HCT116 (cell line): ENCODE measurements around the gene MXI1. TPM values are rescaled to one million over a fixed set of nuclear protein-coding genes. Genes with fewer than 3 reads are reported as not detected.

ENCODE experiments used
- ATAC-seq: fragments of 200-7000 bp; cut with Tn5 transposase; 2 replicates; pipeline ENCODE4 v1.9.1; 2020; ENCODE audit warnings: mild to moderate bottlenecking, moderate library complexity
- BruUV-seq: library from RNA; stranded (reverse); fragments of 400-500 nt; replicated peaks from 2 replicates; lab custom pipeline; 2021; lab: Mats Ljungman, UMichigan
- CTCF ChIA-PET: fragments of 300-600 bp; sonication (Branson Sonifier 250); formaldehyde crosslinking; loops from one replicate; lab custom pipeline; 2021; ENCODE audit warnings: antibody characterized with exemption; lab: Charles Lee
- POLR2A ChIA-PET: fragments of 300-600, 350-600 bp; sonication (Branson Sonifier 250); formaldehyde crosslinking; loops from one replicate; lab custom pipeline; 2021; ENCODE audit warnings: antibody characterized with exemption; lab: Charles Lee
- RAD21 ChIA-PET, 2 experiments: fragments of 300-600 bp; sonication (Branson Sonifier 250); formaldehyde crosslinking; loops; one replicate each; lab custom pipeline; 2023; ENCODE audit warnings: low total read pairs in 2 of 2; ENCODE audit not compliant: uncharacterized antibody in 2 of 2, unreplicated experiment in 2 of 2, low non-redundant PET in 1 of 2; lab: Charles Lee
- DNase-seq: peaks from one replicate; pipeline ENCODE4 v3.0.0-alpha.2; 2010; ENCODE audit warnings: low read depth, low spot score
- H2AFZ ChIP-seq: fragments of 200-600 bp; shearing (Covaris generic), sonication (generic); 2 replicates; pipeline ENCODE4 v1.6.1; 2017; ENCODE audit warnings: low read depth, mixed run types, mixed read lengths, antibody characterized with exemption, low read length; ENCODE audit not compliant: poor library complexity, severe bottlenecking
- H3K27ac ChIP-seq: 2 replicates; pipeline ENCODE4 v1.5.1; 2012; ENCODE audit warnings: low read depth, low read length
- H3K27me3 ChIP-seq: fragments of 200-600 bp; sonication (generic); 2 replicates; pipeline ENCODE4 v1.6.1; 2016; ENCODE audit warnings: mixed run types, low read length, mixed read lengths; ENCODE audit not compliant: insufficient read depth
- H3K36me3 ChIP-seq, 2 experiments: fragments of 200-500 bp in 1 of 2; fragments of 200-600 bp in 1 of 2; sonication (Bioruptor generic) in 1 of 2; sonication (generic) in 1 of 2; 2 replicates each; pipeline versions ENCODE4 v1.5.1 to v1.6.1; 2014 to 2016; ENCODE audit warnings: low read length in 2 of 2, inconsistent platforms in 1 of 2, mixed read lengths in 1 of 2, mixed run types in 1 of 2; ENCODE audit not compliant: insufficient read depth in 2 of 2, control insufficient read depth in 1 of 2
- H3K4me1 ChIP-seq, 2 experiments: fragments of 200-600 bp in 1 of 2; sonication (generic) in 1 of 2; 2 replicates each; pipeline versions ENCODE4 v1.5.1 to v1.6.1; 2012 to 2017; ENCODE audit warnings: low read length in 2 of 2, inconsistent platforms in 1 of 2, mild to moderate bottlenecking in 1 of 2, mixed read lengths in 1 of 2, mixed run types in 1 of 2, moderate library complexity in 1 of 2; ENCODE audit not compliant: insufficient read depth in 2 of 2, control insufficient read depth in 1 of 2
- H3K4me2 ChIP-seq: fragments of 200-600 bp; sonication (generic); 2 replicates; pipeline ENCODE4 v1.6.1; 2017; ENCODE audit warnings: mixed run types, low read length, mixed read lengths
- H3K4me3 ChIP-seq, 2 experiments: fragments of 200-600 bp in 1 of 2; sonication (generic) in 1 of 2; replicated peaks in 1 of 2; 2 replicates each; pipeline ENCODE4 v1.5.1; 2011 to 2016; ENCODE audit warnings: low read length in 2 of 2, control low read depth in 1 of 2, low read depth in 1 of 2, mild to moderate bottlenecking in 1 of 2, mixed read lengths in 1 of 2, mixed run types in 1 of 2
- H3K79me2 ChIP-seq: fragments of 200-600 bp; sonication (generic); 2 replicates; pipeline ENCODE4 v1.6.1; 2017; ENCODE audit warnings: mild to moderate bottlenecking, mixed run types, low read length, moderate library complexity, mixed read lengths; ENCODE audit not compliant: insufficient read depth
- H3K9ac ChIP-seq: fragments of 200-600 bp; sonication (generic); 2 replicates; pipeline ENCODE4 v1.6.1; 2016; ENCODE audit warnings: low read length, mixed read lengths
- H3K9me2 ChIP-seq: fragments of 200-600 bp; sonication (generic), shearing (Covaris generic); 2 replicates; pipeline ENCODE4 v1.6.1; 2017; ENCODE audit warnings: mixed run types, mild to moderate bottlenecking, moderate library complexity; ENCODE audit not compliant: insufficient read depth
- H3K9me3 ChIP-seq, 2 experiments: fragments of 200-500 bp in 1 of 2; fragments of 200-600 bp in 1 of 2; sonication (Bioruptor generic) in 1 of 2; sonication (generic) in 1 of 2; 2 replicates each; pipeline ENCODE4 v1.6.1; 2014 to 2017; ENCODE audit warnings: low read length in 2 of 2, mixed read lengths in 2 of 2, inconsistent platforms in 1 of 2, low read depth in 1 of 2, mild to moderate bottlenecking in 1 of 2, mixed run types in 1 of 2, moderate library complexity in 1 of 2; ENCODE audit not compliant: control insufficient read depth in 1 of 2, insufficient read depth in 1 of 2
- H4K20me1 ChIP-seq: fragments of 200-600 bp; sonication (generic), shearing (Covaris generic); 2 replicates; pipeline ENCODE4 v1.6.1; 2017; ENCODE audit warnings: mixed run types, mild to moderate bottlenecking, moderate library complexity; ENCODE audit not compliant: insufficient read depth
- CEBPB ChIP-seq: IDR thresholded peaks from 2 replicates; pipeline ENCODE4 v1.6.1; 2012; ENCODE audit warnings: low read depth
- EZH2 ChIP-seq: fragments of 200-600 bp; sonication (generic); IDR thresholded peaks from 2 replicates; pipeline ENCODE4 v1.6.1; 2017; ENCODE audit warnings: antibody characterized with exemption, mixed run types
- POLR2A ChIP-seq: IDR thresholded peaks from 2 replicates; pipeline ENCODE4 v1.7.0; 2011; ENCODE audit warnings: borderline replicate concordance; ENCODE audit not compliant: insufficient read depth, insufficient read length; ENCODE audit errors: extremely low read depth
- POLR2AphosphoS5 ChIP-seq: IDR thresholded peaks from 2 replicates; pipeline ENCODE4 v1.6.1; 2011; ENCODE audit warnings: mild to moderate bottlenecking, low read depth, low read length, moderate library complexity
- ZNF274 ChIP-seq: fragments of 200-500 bp; sonication (Bioruptor generic); IDR thresholded peaks from 2 replicates; pipeline ENCODE4 v1.6.1; 2014; ENCODE audit warnings: mild to moderate bottlenecking, low read depth, low read length, inconsistent platforms
- intact Hi-C: fragments of 100-400 bp; cut with micrococcal nuclease; formaldehyde crosslinking; loops from 2 replicates; pipeline ENCODE4 v1.10.0; 2022
- total RNA-seq: library from RNA; stranded (reverse); gene quantifications from one replicate; pipeline ENCODE4 v1.2.1, GENCODE V29; 2021; ENCODE audit not compliant: unreplicated experiment
- TF ChIP-seq, protein P1 (sequence below): IDR thresholded peaks from 2 replicates; pipeline ENCODE4 v1.6.1; 2012; ENCODE audit warnings: low read depth

The MXI1 gene
- total RNA-seq, 1 experiment from 2014 or later = 57.0 TPM

GRCh38 chr10:110286841-110287240 lies 79.4 kb downstream of the MXI1 start:
- Histone ChIP-seq H3K4me2 (no peak overlapping the region), H3K9me3 (no peaks in the 10 kb centered on the region), H3K4me3 (no peak overlapping the region), H4K20me1 (0 out of 2 replicates have a peak, but pooled peaks cover 9% of the 10 kb centered on the region), H3K79me2 (no peaks in the 10 kb centered on the region), H3K27ac (no peak overlapping the region), H3K27me3 (no peaks in the 10 kb centered on the region), H3K36me3 (peaks cover 42 to 49% of the 10 kb centered on the region in 2 experiments; a peak in 3 of 4 replicates), H3K9ac (no peak overlapping the region), H3K4me1 (no peaks in the 10 kb centered on the region), H3K9me2 (no peaks in the 10 kb centered on the region), H2AFZ (no peak overlapping the region)
- 0 out of 2 replicates have a peak, but pooled peaks have one; percentile 15 for TF ChIP-seq POLR2AphosphoS5
- 0 out of 2 replicates have a peak, but pooled peaks have one; percentile 22 for TF ChIP-seq CEBPB
- no peak for TF ChIP-seq POLR2A
- no peak for TF ChIP-seq EZH2
- TF ChIP-seq, protein P1, sequence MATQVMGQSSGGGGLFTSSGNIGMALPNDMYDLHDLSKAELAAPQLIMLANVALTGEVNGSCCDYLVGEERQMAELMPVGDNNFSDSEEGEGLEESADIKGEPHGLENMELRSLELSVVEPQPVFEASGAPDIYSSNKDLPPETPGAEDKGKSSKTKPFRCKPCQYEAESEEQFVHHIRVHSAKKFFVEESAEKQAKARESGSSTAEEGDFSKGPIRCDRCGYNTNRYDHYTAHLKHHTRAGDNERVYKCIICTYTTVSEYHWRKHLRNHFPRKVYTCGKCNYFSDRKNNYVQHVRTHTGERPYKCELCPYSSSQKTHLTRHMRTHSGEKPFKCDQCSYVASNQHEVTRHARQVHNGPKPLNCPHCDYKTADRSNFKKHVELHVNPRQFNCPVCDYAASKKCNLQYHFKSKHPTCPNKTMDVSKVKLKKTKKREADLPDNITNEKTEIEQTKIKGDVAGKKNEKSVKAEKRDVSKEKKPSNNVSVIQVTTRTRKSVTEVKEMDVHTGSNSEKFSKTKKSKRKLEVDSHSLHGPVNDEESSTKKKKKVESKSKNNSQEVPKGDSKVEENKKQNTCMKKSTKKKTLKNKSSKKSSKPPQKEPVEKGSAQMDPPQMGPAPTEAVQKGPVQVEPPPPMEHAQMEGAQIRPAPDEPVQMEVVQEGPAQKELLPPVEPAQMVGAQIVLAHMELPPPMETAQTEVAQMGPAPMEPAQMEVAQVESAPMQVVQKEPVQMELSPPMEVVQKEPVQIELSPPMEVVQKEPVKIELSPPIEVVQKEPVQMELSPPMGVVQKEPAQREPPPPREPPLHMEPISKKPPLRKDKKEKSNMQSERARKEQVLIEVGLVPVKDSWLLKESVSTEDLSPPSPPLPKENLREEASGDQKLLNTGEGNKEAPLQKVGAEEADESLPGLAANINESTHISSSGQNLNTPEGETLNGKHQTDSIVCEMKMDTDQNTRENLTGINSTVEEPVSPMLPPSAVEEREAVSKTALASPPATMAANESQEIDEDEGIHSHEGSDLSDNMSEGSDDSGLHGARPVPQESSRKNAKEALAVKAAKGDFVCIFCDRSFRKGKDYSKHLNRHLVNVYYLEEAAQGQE = no peak
- TF ChIP-seq ZNF274 = no peak
- no peak for DNase-seq
- intact Hi-C loops = no loop called here
- ChIA-PET CTCF (no interaction called here), POLR2A (interaction anchor here (1.5 kb wide), 1 partner anchor 9 kb away, joined by 7 read pairs; no protein-coding TSS in a partner anchor), RAD21 (no interaction called here)
- no TSS peak for BruUV-seq
- no peak for ATAC-seq
